ENCODE results near the gene SPTBN2.

Gene SPTBN2

DNA sequence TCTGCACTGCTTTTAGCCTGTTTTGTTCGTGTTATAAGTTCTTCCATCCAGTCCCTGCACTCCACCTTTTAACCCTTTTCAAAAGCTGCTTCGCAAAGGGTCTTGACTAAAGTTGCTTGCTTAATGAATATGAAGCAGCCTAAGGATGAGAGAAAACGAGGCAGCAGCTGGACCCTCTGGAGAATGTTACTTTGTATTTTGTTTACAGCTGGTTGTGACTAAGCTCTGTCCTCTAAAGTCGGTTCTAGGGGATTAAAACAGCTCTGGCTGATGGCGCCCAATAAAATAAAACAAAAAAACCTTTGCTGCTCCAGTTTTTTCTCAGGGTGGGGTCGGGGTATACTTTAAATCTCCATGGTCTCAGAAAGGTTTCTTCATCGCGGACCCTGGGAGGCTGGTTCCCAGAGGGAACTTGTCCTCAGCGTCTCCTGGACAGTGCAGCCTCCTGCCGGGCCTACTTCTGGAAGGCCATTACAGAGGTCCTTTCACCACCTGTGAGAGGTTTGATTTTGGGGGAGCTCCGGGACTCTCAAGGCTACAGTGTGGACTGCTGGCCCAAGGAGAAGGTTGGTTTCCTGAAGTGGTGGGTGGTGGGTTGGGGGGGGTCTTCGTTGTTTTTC lies 91.3 kb downstream of the SPTBN2 start:
- no peak for DNase-seq

DNA sequence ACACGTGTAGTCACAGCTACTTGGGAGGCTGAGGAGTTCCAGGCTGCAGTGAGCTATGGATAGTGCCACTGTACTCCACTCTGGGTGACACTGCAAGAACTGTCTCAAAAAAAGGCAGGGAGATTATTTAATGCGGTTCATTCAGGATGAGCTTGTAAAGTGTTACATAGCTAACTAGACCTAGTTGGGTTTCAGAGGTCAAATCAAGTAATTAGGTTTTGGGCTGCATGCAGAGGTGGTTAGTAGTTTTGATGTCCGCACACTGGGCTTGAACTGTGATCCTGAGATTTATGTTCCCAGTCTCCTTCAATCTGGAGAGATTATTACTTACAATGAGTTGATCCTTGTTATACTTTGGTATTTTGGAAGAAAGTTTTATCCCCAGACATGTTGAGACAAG lies 92.6 kb downstream of the SPTBN2 start:
- DNase-seq = no peak
